Fibroblast of skin of abdomen (primary cell): ENCODE results near the gene PCBP2.

Experiments used
- DNase-seq: peaks from one replicate; pipeline ENCODE4 v3.0.0-alpha.2; 2013

The PCBP2 gene

GRCh38 chr12:53495903-53496751 lies 44.2 kb downstream of the PCBP2 start:
- peak; percentile 72 for DNase-seq

- no peak for DNase-seq
Observed at GRCh38 chr12:53496752-53497032, 44.8 kb downstream of the PCBP2 start.

GRCh38 chr12:53497461-53497860 lies 45.6 kb downstream of the PCBP2 start:
- DNase-seq = no peak

- DNase-seq = no peak
Observed at GRCh38 chr12:53498235-53498630, 46.3 kb downstream of the PCBP2 start.

GRCh38 chr12:53499266-53500141 lies 47.6 kb downstream of the PCBP2 start, which contains the start of gene MAP3K12:
Gene MAP3K12, minus strand, starts transcription at chr12:53499458. Its CDS starts 12,067 bp downstream, at chr12:53487391.
- DNase-seq = peak; percentile 59

- DNase-seq = peak; percentile 61
Observed at GRCh38 chr12:53500142-53500775, 48.4 kb downstream of the PCBP2 start.

- peak; percentile 100 for DNase-seq
Observed at GRCh38 chr12:53500776-53501614, 49.1 kb downstream of the PCBP2 start, which contains the start of gene TARBP2. Gene TARBP2, plus strand, starts transcription at chr12:53501283. Its CDS starts 126 bp downstream, at chr12:53501409.

- no peak for DNase-seq
Observed at GRCh38 chr12:53501615-53502181, 49.8 kb downstream of the PCBP2 start.

GRCh38 chr12:53502331-53502730 lies 50.4 kb downstream of the PCBP2 start:
- no peak for DNase-seq

- DNase-seq = no peak
Observed at GRCh38 chr12:53502983-53503728, 51.3 kb downstream of the PCBP2 start.

GRCh38 chr12:53504004-53504920 lies 52.4 kb downstream of the PCBP2 start:
- no peak for DNase-seq

- peak; percentile 24 for DNase-seq
Observed at GRCh38 chr12:53505086-53505485, 53.2 kb downstream of the PCBP2 start.

- no peak for DNase-seq
Observed at GRCh38 chr12:53505555-53506449, 53.9 kb downstream of the PCBP2 start.

GRCh38 chr12:53506450-53506785 lies 54.5 kb downstream of the PCBP2 start:
- no peak for DNase-seq

- DNase-seq = no peak
Observed at GRCh38 chr12:53506881-53507602, 55.1 kb downstream of the PCBP2 start, which contains the start of gene NPFF. Gene NPFF, minus strand, starts transcription at chr12:53507484. Its CDS starts 10 bp downstream, at chr12:53507474.

GRCh38 chr12:53507603-53507885 lies 55.6 kb downstream of the PCBP2 start:
- no peak for DNase-seq

- peak; percentile 69 for DNase-seq
Observed at GRCh38 chr12:53508534-53509170, 56.8 kb downstream of the PCBP2 start.
